PC-9 (cell line): ENCODE measurements around the gene SFMBT2. TPM values are rescaled to one million over a fixed set of nuclear protein-coding genes. Genes with fewer than 3 reads are reported as not detected.

ENCODE experiments used
- BruUV-seq: library from RNA; stranded (reverse); fragments of 400-500 nt; replicated peaks from 2 replicates; lab custom pipeline; 2021; lab: Mats Ljungman, UMichigan
- CTCF ChIA-PET: fragments of 300-600 bp; sonication (Branson Sonifier 250); formaldehyde crosslinking; loops from one replicate; lab custom pipeline; 2022; ENCODE audit warnings: antibody characterized with exemption; lab: Charles Lee
- POLR2A ChIA-PET: fragments of 300-600 bp; sonication (Branson Sonifier 250); formaldehyde crosslinking; loops from one replicate; lab custom pipeline; 2022; ENCODE audit warnings: antibody characterized with exemption; ENCODE audit not compliant: unreplicated experiment; lab: Charles Lee
- DNase-seq, 2 experiments: peaks; one replicate each; pipeline versions ENCODE4 v3.0.0 to v3.0.0-alpha.2; 2015 to 2022; ENCODE audit warnings: mixed read lengths in 1 of 2
- H2AFZ ChIP-seq: fragments of 200-600 bp; sonication (generic); 2 replicates; pipeline ENCODE4 v1.8.1; 2017; ENCODE audit warnings: antibody characterized with exemption
- H3F3A ChIP-seq: fragments of 200-600 bp; sonication (generic); 2 replicates; pipeline ENCODE4 v1.8.1; 2017; ENCODE audit warnings: antibody characterized with exemption, mild to moderate bottlenecking, low read depth; ENCODE audit not compliant: insufficient read depth
- H3K27ac ChIP-seq: fragments of 200-600 bp; sonication (generic); 2 replicates; pipeline ENCODE4 v1.6.1; 2016; ENCODE audit warnings: mixed run types
- H3K27me3 ChIP-seq: fragments of 200-600 bp; sonication (generic); 2 replicates; pipeline ENCODE4 v1.6.1; 2016; ENCODE audit warnings: low read depth, mixed run types; ENCODE audit not compliant: insufficient read depth
- H3K36me3 ChIP-seq: fragments of 200-600 bp; sonication (generic); 2 replicates; pipeline ENCODE4 v1.6.1; 2016; ENCODE audit warnings: low read depth, mixed run types
- H3K4me1 ChIP-seq: fragments of 200-600 bp; sonication (generic); replicated peaks from 2 replicates; pipeline ENCODE4 v1.6.1; 2016; ENCODE audit warnings: mixed run types; ENCODE audit not compliant: insufficient read depth
- H3K4me2 ChIP-seq: fragments of 200-600 bp; sonication (generic); 2 replicates; pipeline ENCODE4 v1.6.1; 2017; ENCODE audit warnings: mixed run types
- H3K4me3 ChIP-seq: fragments of 200-600 bp; sonication (generic); 2 replicates; pipeline ENCODE4 v1.6.1; 2016; ENCODE audit warnings: mixed run types
- H3K79me2 ChIP-seq: fragments of 200-600 bp; sonication (generic); 2 replicates; pipeline ENCODE4 v1.6.1; 2017; ENCODE audit warnings: low read depth, mixed run types
- H3K9me2 ChIP-seq: fragments of 200-600 bp; sonication (generic); 2 replicates; pipeline ENCODE4 v1.8.1; 2017; ENCODE audit warnings: mild to moderate bottlenecking; ENCODE audit not compliant: insufficient read depth
- H3K9me3 ChIP-seq: fragments of 200-600 bp; sonication (generic); 2 replicates; pipeline ENCODE4 v1.8.1; 2016; ENCODE audit warnings: low read depth; ENCODE audit not compliant: insufficient read depth
- H4K20me1 ChIP-seq: fragments of 200-600 bp; sonication (generic); 2 replicates; pipeline ENCODE4 v1.8.1; 2017; ENCODE audit not compliant: insufficient read depth
- EZH2 ChIP-seq: fragments of 200-600 bp; sonication (generic); IDR thresholded peaks from 2 replicates; pipeline ENCODE4 v1.8.0; 2017; ENCODE audit warnings: antibody characterized with exemption, low read depth
- intact Hi-C: fragments of 100-400 bp; cut with micrococcal nuclease; formaldehyde crosslinking; loops from one replicate; pipeline ENCODE4 v1.10.0; 2022; ENCODE audit not compliant: unreplicated experiment
- total RNA-seq: library from RNA; stranded (reverse); gene quantifications from 2 replicates; pipeline ENCODE4 v1.2.3, GENCODE V29; 2021
- TF ChIP-seq, protein P1 (sequence below): fragments of 200-600 bp; sonication (generic); conservative IDR thresholded peaks from 2 replicates; pipeline ENCODE4 v1.6.1; 2017; ENCODE audit warnings: mixed run types, antibody characterized with exemption, mild to moderate bottlenecking, moderate library complexity

The SFMBT2 gene
- total RNA-seq, 1 experiment from 2014 or later: 0.07 TPM

DNA sequence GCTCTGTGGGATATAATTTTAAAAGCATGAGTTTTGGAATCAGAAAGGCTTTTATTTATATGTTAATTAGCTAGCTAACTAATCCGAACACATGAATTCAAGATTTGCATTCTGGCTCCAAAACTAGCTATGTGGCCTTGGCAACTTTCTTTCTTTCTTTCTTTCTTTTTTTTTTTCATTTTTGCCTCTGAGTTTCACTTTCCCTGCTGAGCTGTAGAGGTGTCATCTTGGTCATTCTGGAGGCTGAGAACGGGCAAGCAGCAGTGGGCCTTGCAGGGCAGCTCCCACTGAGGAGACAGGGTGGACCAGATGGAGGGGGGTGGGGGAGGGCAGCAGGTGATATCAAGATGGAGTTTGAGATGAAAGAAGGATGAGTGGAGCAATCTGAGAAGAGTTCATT lies 24.8 kb upstream of the SFMBT2 start:
- no peaks in the 10 kb centered on the region for H4K20me1 ChIP-seq
- no TSS peak for BruUV-seq
- POLR2A ChIA-PET: no interaction called here
- H3K27ac ChIP-seq: no peak overlapping the region
- no peaks in the 10 kb centered on the region for H3K36me3 ChIP-seq
- H3K9me3 ChIP-seq: no peaks in the 10 kb centered on the region
- no peak overlapping the region for H3K4me3 ChIP-seq
- DNase-seq: no peak
- no peak overlapping the region for H2AFZ ChIP-seq
- CTCF ChIA-PET: no interaction called here
- TF ChIP-seq, protein P1, sequence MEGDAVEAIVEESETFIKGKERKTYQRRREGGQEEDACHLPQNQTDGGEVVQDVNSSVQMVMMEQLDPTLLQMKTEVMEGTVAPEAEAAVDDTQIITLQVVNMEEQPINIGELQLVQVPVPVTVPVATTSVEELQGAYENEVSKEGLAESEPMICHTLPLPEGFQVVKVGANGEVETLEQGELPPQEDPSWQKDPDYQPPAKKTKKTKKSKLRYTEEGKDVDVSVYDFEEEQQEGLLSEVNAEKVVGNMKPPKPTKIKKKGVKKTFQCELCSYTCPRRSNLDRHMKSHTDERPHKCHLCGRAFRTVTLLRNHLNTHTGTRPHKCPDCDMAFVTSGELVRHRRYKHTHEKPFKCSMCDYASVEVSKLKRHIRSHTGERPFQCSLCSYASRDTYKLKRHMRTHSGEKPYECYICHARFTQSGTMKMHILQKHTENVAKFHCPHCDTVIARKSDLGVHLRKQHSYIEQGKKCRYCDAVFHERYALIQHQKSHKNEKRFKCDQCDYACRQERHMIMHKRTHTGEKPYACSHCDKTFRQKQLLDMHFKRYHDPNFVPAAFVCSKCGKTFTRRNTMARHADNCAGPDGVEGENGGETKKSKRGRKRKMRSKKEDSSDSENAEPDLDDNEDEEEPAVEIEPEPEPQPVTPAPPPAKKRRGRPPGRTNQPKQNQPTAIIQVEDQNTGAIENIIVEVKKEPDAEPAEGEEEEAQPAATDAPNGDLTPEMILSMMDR: no peak
- no peak for TF ChIP-seq EZH2
- no peaks in the 10 kb centered on the region for H3K9me2 ChIP-seq
- no peaks in the 10 kb centered on the region for H3F3A ChIP-seq
- no peak overlapping the region for H3K4me2 ChIP-seq
- intact Hi-C loops: no loop called here
- peaks cover 46% of the 10 kb centered on the region for H3K27me3 ChIP-seq
- H3K79me2 ChIP-seq: no peaks in the 10 kb centered on the region
- no peaks in the 10 kb centered on the region for H3K4me1 ChIP-seq

DNA sequence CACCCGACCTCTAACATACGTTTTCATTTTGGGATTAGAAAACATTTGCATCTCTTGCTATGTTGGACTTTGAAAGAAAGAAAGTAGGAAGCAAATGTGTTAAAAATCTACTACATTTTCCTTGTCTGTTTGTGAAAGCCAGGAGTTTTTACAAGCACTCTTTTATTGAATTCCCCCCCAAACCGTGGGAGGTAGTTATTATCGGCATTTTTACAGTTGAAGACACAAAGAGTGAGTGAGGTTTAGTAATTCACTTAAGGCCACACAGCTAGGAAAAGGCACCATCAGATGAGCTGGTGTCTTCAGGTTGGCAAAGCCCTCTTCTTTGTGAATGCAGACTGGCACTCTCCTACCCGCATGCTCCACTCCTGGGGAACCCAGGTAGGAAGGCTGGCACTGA lies 23.5 kb upstream of the SFMBT2 start:
- H2AFZ ChIP-seq: no peak overlapping the region
- H3F3A ChIP-seq: no peaks in the 10 kb centered on the region
- no peaks in the 10 kb centered on the region for H4K20me1 ChIP-seq
- no peak for DNase-seq
- POLR2A ChIA-PET: no interaction called here
- no peaks in the 10 kb centered on the region for H3K79me2 ChIP-seq
- no peaks in the 10 kb centered on the region for H3K36me3 ChIP-seq
- no peaks in the 10 kb centered on the region for H3K4me1 ChIP-seq
- BruUV-seq: no TSS peak
- H3K27ac ChIP-seq: no peak overlapping the region
- intact Hi-C loops: no loop called here
- no peaks in the 10 kb centered on the region for H3K9me2 ChIP-seq
- H3K27me3 ChIP-seq: peaks cover 36% of the 10 kb centered on the region
- no peak overlapping the region for H3K4me3 ChIP-seq
- no peaks in the 10 kb centered on the region for H3K9me3 ChIP-seq
- H3K4me2 ChIP-seq: no peak overlapping the region
- TF ChIP-seq, protein P1: no peak
- CTCF ChIA-PET: no interaction called here

DNA sequence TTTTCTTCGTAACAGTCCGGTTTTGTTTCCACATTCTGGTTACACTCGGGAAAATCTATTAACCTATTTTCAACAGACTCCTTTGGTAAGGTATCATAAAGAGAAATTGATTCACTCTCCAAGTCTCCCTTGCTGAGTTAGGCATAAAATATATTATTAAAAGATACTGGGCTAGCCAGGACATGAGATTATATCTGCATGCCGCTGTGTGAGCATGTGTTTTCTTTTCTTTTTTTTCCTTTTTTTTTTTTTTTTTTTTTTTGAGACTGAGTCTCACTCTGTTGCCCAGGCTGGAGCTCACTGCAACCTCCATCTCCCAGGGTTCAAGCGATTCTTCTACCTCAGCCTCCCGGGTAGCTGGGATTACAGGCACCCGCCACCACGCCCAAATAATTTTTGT lies 23.0 kb upstream of the SFMBT2 start:
- peaks cover 35% of the 10 kb centered on the region for H3K27me3 ChIP-seq

More for the DNA sequence above, 23.0 kb upstream of the SFMBT2 start:
- DNase-seq: no peak
- H3K4me2 ChIP-seq: no peak overlapping the region
- H3K27ac ChIP-seq: no peak overlapping the region
- CTCF ChIA-PET: no interaction called here
- POLR2A ChIA-PET: no interaction called here
- BruUV-seq: no TSS peak
- H3K9me3 ChIP-seq: no peaks in the 10 kb centered on the region
- H4K20me1 ChIP-seq: no peaks in the 10 kb centered on the region
- TF ChIP-seq, protein P1: no peak
- TF ChIP-seq EZH2: no peak
- no peak overlapping the region for H3K4me3 ChIP-seq
- H3K9me2 ChIP-seq: no peaks in the 10 kb centered on the region
- H3K36me3 ChIP-seq: no peaks in the 10 kb centered on the region
- no peak overlapping the region for H2AFZ ChIP-seq
- intact Hi-C loops: no loop called here
- no peaks in the 10 kb centered on the region for H3F3A ChIP-seq
- H3K4me1 ChIP-seq: no peaks in the 10 kb centered on the region
- H3K79me2 ChIP-seq: no peaks in the 10 kb centered on the region
